Measurements from ENCODE around the gene PTPN6. TPM values are rescaled to one million over a fixed set of nuclear protein-coding genes. Genes with fewer than 3 reads are reported as not detected.

Gene PTPN6
- total RNA-seq, 2 experiments from 2014 or later, result 79.0 to 83.5 TPM

DNA sequence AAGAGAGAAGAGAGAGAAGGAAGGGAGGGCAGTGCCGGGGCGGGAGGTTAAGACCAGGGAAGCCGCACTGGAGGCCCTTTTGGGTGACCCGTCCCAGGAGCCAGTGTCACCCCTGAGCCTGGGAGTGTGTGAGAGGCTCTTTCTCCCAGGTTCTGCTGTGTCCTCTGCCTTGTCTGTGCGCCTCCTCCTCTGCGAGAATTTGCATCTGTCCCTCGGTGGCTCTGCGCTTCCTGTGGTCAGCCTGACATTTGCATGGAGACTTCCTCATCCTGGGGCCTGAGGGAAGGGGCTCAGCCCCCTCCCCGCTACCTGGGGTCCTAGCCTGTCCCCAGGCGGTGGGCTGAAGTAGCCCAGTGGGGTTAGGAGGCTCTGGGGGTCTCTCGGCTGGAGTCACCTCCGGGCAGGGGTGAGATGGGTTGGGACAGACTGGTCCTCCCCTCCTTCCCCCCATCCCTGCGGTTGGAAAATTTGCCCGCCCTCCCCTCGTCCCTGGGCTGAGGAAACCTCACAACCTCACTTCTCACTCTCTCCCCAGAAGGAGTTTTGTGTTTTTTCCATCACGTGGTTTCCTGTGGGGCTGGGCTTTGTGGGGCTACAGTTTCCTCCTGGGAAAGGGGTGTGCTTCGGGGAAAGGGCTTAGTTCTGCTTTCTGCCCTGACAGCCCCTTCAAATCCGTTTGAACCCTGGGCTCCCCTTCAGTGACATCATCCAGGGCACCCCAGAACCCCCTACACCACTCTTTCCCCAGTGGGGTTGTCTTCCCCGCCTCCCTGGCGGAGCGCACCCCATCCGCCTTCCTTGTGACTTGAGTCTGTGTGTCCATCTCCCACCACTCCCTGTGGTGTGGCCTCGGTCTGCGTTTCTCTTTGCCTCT, 2.5 kb downstream of the PTPN6 start:
- H3K4me1 ChIP-seq (ENCODE audit: insufficient read depth, low read length), result peaks cover 94% of the 10 kb centered on the region
- Mint-ChIP-seq H3K36me3 (ENCODE audit: low read depth) (peaks cover 76% of the 10 kb centered on the region), H3K4me1 (ENCODE audit: low read depth) (peaks cover 89% of the 10 kb centered on the region), H3K27me3 (no peaks in the 10 kb centered on the region), H3K9me3 (no peaks in the 10 kb centered on the region), H3K4me3 (peak overlapping the region; percentile 100), H3K27ac (peak overlapping the region; percentile 97)
- peaks cover 59% of the 10 kb centered on the region for H3K36me3 ChIP-seq (ENCODE audit: insufficient read depth, low read length)
- POLR2A ChIA-PET, result interaction anchor here (1.2 to 16.4 kb wide), 5 partner anchors 5 to 16 kb away, joined by 5 to 963 read pairs (median 27); partner anchors contain the start of genes C12orf57, PTPN6 and RNU7-1
- ATAC-seq (ENCODE audit: poor library complexity), result peak; percentile 45
- DNase-seq, result peak in 13 of 14 experiments; percentile 50 to 90 (median 69)
- intact Hi-C loops (cut with DNase I, micrococcal nuclease), result loop anchor here in 1 of 2 experiments (1.0 to 5.0 kb wide), 2 partner anchors 8 to 101 kb away; partner anchors contain the start of genes CDCA3 and USP5
- H3K27me3 ChIP-seq (ENCODE audit: control insufficient read depth in 1 of 2, insufficient read depth in 2 of 2, low read length in 2 of 2), result no peaks in the 10 kb centered on the region
- H3K4me3 ChIP-seq (ENCODE audit: low read length), result peak overlapping the region; percentile 98
- TF ChIP-seq, protein P1, sequence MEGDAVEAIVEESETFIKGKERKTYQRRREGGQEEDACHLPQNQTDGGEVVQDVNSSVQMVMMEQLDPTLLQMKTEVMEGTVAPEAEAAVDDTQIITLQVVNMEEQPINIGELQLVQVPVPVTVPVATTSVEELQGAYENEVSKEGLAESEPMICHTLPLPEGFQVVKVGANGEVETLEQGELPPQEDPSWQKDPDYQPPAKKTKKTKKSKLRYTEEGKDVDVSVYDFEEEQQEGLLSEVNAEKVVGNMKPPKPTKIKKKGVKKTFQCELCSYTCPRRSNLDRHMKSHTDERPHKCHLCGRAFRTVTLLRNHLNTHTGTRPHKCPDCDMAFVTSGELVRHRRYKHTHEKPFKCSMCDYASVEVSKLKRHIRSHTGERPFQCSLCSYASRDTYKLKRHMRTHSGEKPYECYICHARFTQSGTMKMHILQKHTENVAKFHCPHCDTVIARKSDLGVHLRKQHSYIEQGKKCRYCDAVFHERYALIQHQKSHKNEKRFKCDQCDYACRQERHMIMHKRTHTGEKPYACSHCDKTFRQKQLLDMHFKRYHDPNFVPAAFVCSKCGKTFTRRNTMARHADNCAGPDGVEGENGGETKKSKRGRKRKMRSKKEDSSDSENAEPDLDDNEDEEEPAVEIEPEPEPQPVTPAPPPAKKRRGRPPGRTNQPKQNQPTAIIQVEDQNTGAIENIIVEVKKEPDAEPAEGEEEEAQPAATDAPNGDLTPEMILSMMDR (IDR thresholded peaks at IDR 0.05), result no peak
- CTCF ChIA-PET, result interaction anchor here (1.4 to 13.3 kb wide), 3 partner anchors 6 to 63 kb away, joined by 3 to 324 read pairs (median 4); partner anchors contain the start of genes C12orf57, PTPN6 and RNU7-1
- peak overlapping the region; percentile 80 to 96 for H3K27ac ChIP-seq (ENCODE audit: low read depth in 1 of 2, low read length in 2 of 2)
- no peaks in the 10 kb centered on the region for H3K9me3 ChIP-seq (ENCODE audit: control insufficient read depth in 1 of 2, insufficient read depth in 1 of 2, low read length in 2 of 2)

DNA sequence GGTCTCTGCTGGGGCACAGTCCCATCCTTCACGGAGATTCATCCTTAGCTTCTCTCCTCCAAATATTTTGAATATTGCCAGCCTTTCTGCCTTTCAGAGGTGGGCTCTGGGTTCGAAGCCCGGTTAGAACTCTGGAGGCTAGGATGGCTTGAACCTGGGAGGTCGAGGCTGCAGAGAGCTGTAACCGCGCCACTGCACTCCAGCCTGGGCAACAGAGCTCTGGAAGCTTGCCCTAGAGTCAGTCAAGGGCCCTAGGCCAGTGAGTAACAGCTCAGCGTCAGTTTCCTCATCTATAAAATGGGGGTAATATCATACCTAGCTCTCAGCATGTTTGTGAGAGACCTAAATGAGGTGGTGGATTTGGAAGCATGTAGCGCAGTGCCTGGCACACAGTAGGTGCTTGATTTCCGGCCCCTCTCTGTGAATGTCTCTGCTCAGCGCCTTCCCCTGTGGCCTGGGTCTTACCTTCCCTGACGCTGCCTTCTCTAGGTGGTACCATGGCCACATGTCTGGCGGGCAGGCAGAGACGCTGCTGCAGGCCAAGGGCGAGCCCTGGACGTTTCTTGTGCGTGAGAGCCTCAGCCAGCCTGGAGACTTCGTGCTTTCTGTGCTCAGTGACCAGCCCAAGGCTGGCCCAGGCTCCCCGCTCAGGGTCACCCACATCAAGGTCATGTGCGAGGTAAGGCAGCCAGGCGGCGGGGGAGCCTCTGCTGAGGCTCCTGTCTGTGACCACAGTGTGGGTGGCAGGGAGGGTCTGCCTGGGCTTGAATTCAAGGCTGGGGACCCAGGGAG, 3.4 kb downstream of the PTPN6 start:
- intact Hi-C loops (cut with DNase I, micrococcal nuclease), result loop anchor here in 1 of 2 experiments (5.0 kb wide), 1 partner anchor 102 kb away; the partner anchor contains the start of genes CDCA3 and USP5
- POLR2A ChIA-PET, result interaction anchor here (1.2 to 16.4 kb wide), 3 partner anchors 7 to 10 kb away, joined by 5 to 963 read pairs (median 8); partner anchors contain the start of genes C12orf57, PTPN6 and RNU7-1
- H3K4me3 ChIP-seq (ENCODE audit: low read length), result peak overlapping the region; percentile 98

More for the DNA sequence above, 3.4 kb downstream of the PTPN6 start:
- H3K27ac ChIP-seq (ENCODE audit: low read depth in 1 of 2, low read length in 2 of 2), result peak overlapping the region; percentile 80 to 96
- peaks cover 88% of the 10 kb centered on the region for H3K4me1 Mint-ChIP-seq (ENCODE audit: low read depth)
- H3K4me3 Mint-ChIP-seq, result peak overlapping the region; percentile 100
- TF ChIP-seq, protein P1 (IDR thresholded peaks at IDR 0.05), result no peak
- no peaks in the 10 kb centered on the region for H3K27me3 ChIP-seq (ENCODE audit: control insufficient read depth in 1 of 2, insufficient read depth in 2 of 2, low read length in 2 of 2)
- H3K36me3 ChIP-seq (ENCODE audit: insufficient read depth, low read length), result peaks cover 62% of the 10 kb centered on the region
- DNase-seq, result peak in 1 of 14 experiments; percentile 46
- no peaks in the 10 kb centered on the region for H3K27me3 Mint-ChIP-seq
- no peaks in the 10 kb centered on the region for H3K9me3 Mint-ChIP-seq
- no peaks in the 10 kb centered on the region for H3K9me3 ChIP-seq (ENCODE audit: control insufficient read depth in 1 of 2, insufficient read depth in 1 of 2, low read length in 2 of 2)
- H3K27ac Mint-ChIP-seq, result peak overlapping the region; percentile 97
- CTCF ChIA-PET, result interaction anchor here (1.4 to 13.3 kb wide), 3 partner anchors 7 to 64 kb away, joined by 3 to 324 read pairs (median 4); partner anchors contain the start of genes C12orf57, PTPN6 and RNU7-1
- H3K4me1 ChIP-seq (ENCODE audit: insufficient read depth, low read length), result peaks cover 94% of the 10 kb centered on the region
- ATAC-seq (ENCODE audit: poor library complexity), result no peak
- H3K36me3 Mint-ChIP-seq (ENCODE audit: low read depth), result peaks cover 84% of the 10 kb centered on the region

All from CD4-positive, alpha-beta T cell (primary cell).